Stomach smooth muscle (tissue), 2 donors: ENCODE measurements around the gene ABCB9.

Experiments used
- H3K27ac ChIP-seq: one replicate; pipeline ENCODE4 v1.7.0; 2013; ENCODE audit warnings: mild to moderate bottlenecking, low read length, inconsistent platforms
- H3K27me3 ChIP-seq, 2 donors: one replicate each; pipeline ENCODE4 v1.7.0; 2013; ENCODE audit warnings: low read length in 2 of 2; ENCODE audit not compliant: insufficient read depth in 2 of 2, control insufficient read depth in 1 of 2
- H3K36me3 ChIP-seq, 2 donors: one replicate each; pipeline ENCODE4 v1.7.0; 2013; ENCODE audit warnings: low read length in 2 of 2; ENCODE audit not compliant: control insufficient read depth in 2 of 2, insufficient read depth in 2 of 2
- H3K4me1 ChIP-seq: one replicate; pipeline ENCODE4 v1.7.0; 2013; ENCODE audit warnings: low read length; ENCODE audit not compliant: control insufficient read depth, insufficient read depth
- H3K4me3 ChIP-seq, 2 donors: one replicate each; pipeline ENCODE4 v1.7.0; 2013; ENCODE audit warnings: low read length in 2 of 2
- H3K9ac ChIP-seq, 2 donors: one replicate each; pipeline ENCODE4 v1.7.0; 2013; ENCODE audit warnings: low read length in 2 of 2, mild to moderate bottlenecking in 1 of 2
- H3K9me3 ChIP-seq, 2 donors: one replicate each; pipeline ENCODE4 v1.7.0; 2013; ENCODE audit warnings: low read length in 2 of 2; ENCODE audit not compliant: control insufficient read depth in 2 of 2
- donor health status: healthy.
- donor health status: Pancreatic carcinoma.

The ABCB9 gene

DNA sequence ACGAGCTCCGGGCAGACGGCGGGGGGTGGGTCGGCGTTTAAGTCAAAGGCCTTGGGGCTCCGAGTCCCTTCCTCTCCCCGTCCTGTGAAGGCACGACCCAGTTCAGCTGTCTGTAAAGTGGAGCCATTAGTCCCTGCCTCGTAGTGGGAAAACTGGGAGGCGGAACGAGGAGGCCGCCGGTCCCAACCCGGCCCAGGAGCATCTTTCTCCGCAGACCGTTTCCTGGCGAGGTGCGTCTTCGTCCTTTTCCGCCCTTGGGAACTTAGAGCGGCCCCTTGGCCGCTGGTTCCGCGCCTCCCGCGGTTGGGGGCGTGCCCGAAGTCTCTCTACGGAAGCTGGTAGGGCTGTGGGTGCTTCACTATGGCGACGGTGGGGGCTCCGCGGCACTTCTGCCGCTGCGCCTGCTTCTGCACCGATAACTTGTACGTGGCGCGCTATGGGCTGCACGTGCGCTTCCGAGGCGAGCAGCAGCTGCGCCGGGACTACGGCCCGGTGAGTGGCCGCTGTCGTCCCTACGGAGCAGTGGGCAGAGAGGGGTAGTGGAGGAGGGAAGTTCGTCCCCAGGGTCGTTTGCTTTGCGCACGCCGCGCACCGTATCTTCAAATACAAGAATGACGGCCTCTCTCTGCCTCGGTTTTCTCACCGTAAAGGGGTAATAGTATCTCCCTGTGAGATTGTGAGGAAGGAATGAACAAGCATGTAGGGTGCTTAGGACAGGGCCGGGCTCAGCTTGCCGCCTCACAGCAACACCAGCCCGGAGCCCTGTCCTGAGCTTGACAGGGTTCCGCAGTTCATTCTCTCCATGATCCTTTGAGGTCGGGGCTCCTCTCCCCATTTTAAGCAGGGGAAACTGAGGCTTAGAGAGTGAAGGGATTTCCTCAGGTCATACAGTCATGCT, 8.9 kb upstream of the ABCB9 start, which contains the start of gene OGFOD2:
TSS of gene OGFOD2 (plus strand) at position 353 of the 898 bp plus-strand sequence. CDS start at position 361, 8 bp downstream.
- Histone ChIP-seq H3K9me3 (no peaks in the 10 kb centered on the region), H3K4me3 (peak within 1 kb of the TSS; percentile 85 to 98), H3K9ac (peak within 1 kb of the TSS; percentile 95 to 96), H3K27ac (peak within 1 kb of the TSS; percentile 97), H3K36me3 (peaks cover 0 to 9% of the 10 kb centered on the region in 2 donors), H3K4me1 (peaks cover 40% of the 10 kb centered on the region), H3K27me3 (no peaks in the 10 kb centered on the region)

- H3K36me3 ChIP-seq = peaks cover 0 to 9% of the 10 kb centered on the region in 2 donors
- no peaks in the 10 kb centered on the region for H3K27me3 ChIP-seq
- H3K9ac ChIP-seq = peak overlapping the region; percentile 95 to 96
- H3K9me3 ChIP-seq = no peaks in the 10 kb centered on the region
- H3K4me3 ChIP-seq = peak overlapping the region; percentile 85 to 98
- H3K4me1 ChIP-seq = peaks cover 33% of the 10 kb centered on the region
- H3K27ac ChIP-seq = peak overlapping the region; percentile 97
These were observed 8.1 kb upstream of the ABCB9 start for GRCh38 chr12:122974274-122974891.

- Histone ChIP-seq H3K9ac (no peak overlapping the region), H3K36me3 (no peaks in the 10 kb centered on the region), H3K4me3 (no peak overlapping the region), H3K9me3 (no peaks in the 10 kb centered on the region), H3K27ac (no peak overlapping the region), H3K4me1 (peaks cover 19% of the 10 kb centered on the region), H3K27me3 (no peaks in the 10 kb centered on the region)
These were observed 3.4 kb upstream of the ABCB9 start for GRCh38 chr12:122969676-122970075.

GRCh38 chr12:122968104-122968503, 1.8 kb upstream of the ABCB9 start:
- Histone ChIP-seq H3K36me3 (no peaks in the 10 kb centered on the region), H3K27me3 (no peaks in the 10 kb centered on the region), H3K4me3 (no peak overlapping the region), H3K9ac (no peak overlapping the region), H3K9me3 (no peaks in the 10 kb centered on the region), H3K27ac (no peak overlapping the region), H3K4me1 (peaks cover 29% of the 10 kb centered on the region)

GRCh38 chr12:122966743-122967550, 684 bp upstream of the ABCB9 start:
- Histone ChIP-seq H3K36me3 (no peaks in the 10 kb centered on the region), H3K9ac (no peak overlapping the region)

DNA sequence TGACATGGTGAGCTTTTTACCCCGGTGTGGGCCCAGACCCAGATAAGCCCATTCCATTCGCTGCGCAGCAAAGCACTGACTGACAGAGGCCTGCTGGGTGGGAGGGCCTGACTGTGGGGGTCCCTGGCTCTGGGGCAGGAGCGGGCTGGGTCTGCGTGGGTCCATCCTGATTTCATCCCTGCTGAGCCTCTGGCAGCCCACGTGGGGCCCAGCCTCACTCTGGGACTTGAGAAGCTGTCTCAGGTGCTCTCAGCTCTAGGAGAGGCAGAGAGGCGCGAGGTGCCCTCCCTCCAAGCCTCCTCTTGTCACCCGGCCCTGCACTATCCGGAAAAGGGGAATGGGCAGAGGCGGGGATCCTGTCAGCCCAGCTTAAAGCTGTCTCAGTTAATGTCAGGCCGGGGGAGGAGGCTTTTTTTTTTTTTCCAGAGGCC, 927 bp downstream of the ABCB9 start:
- Histone ChIP-seq H3K9me3 (no peaks in the 10 kb centered on the region), H3K4me1 (peaks cover 30% of the 10 kb centered on the region), H3K27ac (no peak overlapping the region), H3K4me3 (peak overlapping the region; percentile 80 to 81), H3K9ac (peak overlapping the region in 1 of 2 donors; percentile 55), H3K27me3 (no peaks in the 10 kb centered on the region), H3K36me3 (no peaks in the 10 kb centered on the region)

More at GRCh38 chr12:122966743-122967550, 684 bp upstream of the ABCB9 start:
- peak overlapping the region in 1 of 2 donors; percentile 52 for H3K4me3 ChIP-seq
- H3K27me3 ChIP-seq = no peaks in the 10 kb centered on the region
- peaks cover 30% of the 10 kb centered on the region for H3K4me1 ChIP-seq
- H3K27ac ChIP-seq = peak overlapping the region; percentile 53
- no peaks in the 10 kb centered on the region for H3K9me3 ChIP-seq

GRCh38 chr12:122964439-122965257, 1.6 kb downstream of the ABCB9 start:
- Histone ChIP-seq H3K9ac (no peak overlapping the region), H3K9me3 (no peaks in the 10 kb centered on the region), H3K36me3 (peaks cover 0 to under 1% of the 10 kb centered on the region in 2 donors), H3K4me3 (peak overlapping the region; percentile 8 to 49), H3K4me1 (peaks cover 30% of the 10 kb centered on the region), H3K27ac (no peak overlapping the region), H3K27me3 (no peaks in the 10 kb centered on the region)

GRCh38 chr12:122963941-122964265, 2.4 kb downstream of the ABCB9 start:
- Histone ChIP-seq H3K4me3 (peak overlapping the region; percentile 40 to 49), H3K27me3 (no peaks in the 10 kb centered on the region), H3K9me3 (no peaks in the 10 kb centered on the region), H3K4me1 (peaks cover 30% of the 10 kb centered on the region), H3K27ac (no peak overlapping the region), H3K36me3 (peaks cover 0 to 2% of the 10 kb centered on the region in 2 donors), H3K9ac (no peak overlapping the region)

DNA sequence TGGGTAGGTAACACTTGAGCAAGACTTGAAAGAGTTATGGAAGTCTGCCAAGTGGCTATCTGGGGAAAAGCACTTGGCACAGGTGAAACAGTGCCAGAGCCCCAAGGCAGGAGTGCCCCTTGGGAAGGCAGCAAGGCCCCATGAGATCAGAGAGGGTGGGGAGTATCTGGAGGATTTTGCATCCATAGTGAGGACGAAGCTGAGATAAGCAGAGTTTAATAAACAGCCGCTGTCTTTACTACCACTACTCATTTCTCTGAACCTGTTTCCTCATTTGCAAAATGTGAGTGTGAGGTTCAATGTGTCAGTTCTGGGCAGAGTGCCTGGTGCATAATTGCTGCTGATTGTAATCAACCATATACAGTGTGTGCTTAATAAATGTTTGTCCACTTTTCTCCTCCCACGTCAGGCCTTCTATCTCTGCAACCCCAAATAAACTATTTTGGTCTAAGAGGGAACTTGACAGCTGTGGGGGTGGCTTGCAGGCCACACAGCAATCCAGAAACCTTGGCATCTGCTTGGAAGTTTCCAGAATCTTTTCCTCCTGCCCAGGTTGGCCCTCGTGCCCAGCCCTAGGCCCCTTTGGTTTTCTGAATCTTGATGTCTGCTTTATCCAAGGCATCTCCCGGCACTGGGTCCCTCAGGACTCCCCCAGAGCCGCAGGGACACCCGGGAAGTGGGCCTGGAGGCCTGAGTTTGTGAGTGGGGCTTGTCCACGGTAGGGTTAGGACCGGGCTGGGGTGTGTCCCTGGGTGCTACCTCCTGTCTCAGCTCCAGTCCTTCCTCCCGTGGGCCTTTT, 4.5 kb downstream of the ABCB9 start:
- Histone ChIP-seq H3K4me3 (no peak overlapping the region), H3K9ac (no peak overlapping the region), H3K27me3 (no peaks in the 10 kb centered on the region), H3K36me3 (peaks cover 0 to 2% of the 10 kb centered on the region in 2 donors), H3K27ac (no peak overlapping the region), H3K9me3 (no peaks in the 10 kb centered on the region), H3K4me1 (peaks cover 30% of the 10 kb centered on the region)
